Measurements from ENCODE around the gene NNT. TPM values are rescaled to one million over a fixed set of nuclear protein-coding genes. Genes with fewer than 3 reads are reported as not detected.

NNT gene
- total and polyA plus RNA-seq, 2 of the 8 experiments (the other 6 are each of a cell fraction or from before 2014, with no cell fraction given): 11.0 to 22.2 TPM

DNA sequence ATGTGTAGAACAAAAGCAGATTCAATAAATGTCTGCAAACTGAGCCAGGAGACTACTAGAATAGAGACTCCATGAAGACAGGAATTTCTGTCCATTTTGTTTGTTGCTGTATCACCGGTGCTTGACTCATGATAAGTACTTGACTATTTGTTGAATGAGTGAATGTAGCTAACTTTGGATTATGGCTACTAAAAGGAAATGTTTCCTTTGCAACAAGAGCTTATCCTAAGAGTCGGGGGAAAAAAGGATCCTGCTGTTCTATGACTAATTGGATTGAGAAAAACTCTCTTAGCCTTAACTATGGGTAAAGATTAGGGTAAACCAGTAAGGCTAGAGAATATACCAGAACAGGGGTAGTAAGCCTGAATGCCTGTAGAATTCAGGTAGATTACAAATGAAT, 49.6 kb upstream of the NNT start (continued):
- TF ChIP-seq CTBP2 (IDR thresholded peaks at IDR 0.05; ENCODE audit: borderline replicate concordance, insufficient read depth, insufficient read length, low read length) (no peak), POU5F1 (IDR thresholded peaks at IDR 0.05; ENCODE audit: low read depth, low read length) (no peak), HDAC2 (IDR thresholded peaks at IDR 0.05; ENCODE audit: borderline replicate concordance in 1 of 2, low read depth in 2 of 2, low read length in 2 of 2) (no peak), PHF8 (conservative IDR thresholded peaks at IDR 0.05; ENCODE audit: low read depth, low read length) (no peak), SAP30 (IDR thresholded peaks at IDR 0.05; ENCODE audit: insufficient read depth, insufficient replicate concordance, low read length) (no peak), JUND (IDR thresholded peaks at IDR 0.05; ENCODE audit: low read length) (no peak), TAF7 (optimal IDR thresholded peaks at IDR 0.05; ENCODE audit: borderline replicate concordance, low read depth, low read length) (no peak)
